Measurements from ENCODE around the gene KRTAP10-11. TPM values are rescaled to one million over a fixed set of nuclear protein-coding genes. Genes with fewer than 3 reads are reported as not detected.
"Not testable (repeated sequence)": the region's sequence is repeated elsewhere in the genome, so short reads cannot be mapped to it uniquely, and the experiment has no call there.

KRTAP10-11 gene
- total and polyA plus RNA-seq, 3 donors from 2014 or later: 0.37 TPM; not detected in 2

DNA sequence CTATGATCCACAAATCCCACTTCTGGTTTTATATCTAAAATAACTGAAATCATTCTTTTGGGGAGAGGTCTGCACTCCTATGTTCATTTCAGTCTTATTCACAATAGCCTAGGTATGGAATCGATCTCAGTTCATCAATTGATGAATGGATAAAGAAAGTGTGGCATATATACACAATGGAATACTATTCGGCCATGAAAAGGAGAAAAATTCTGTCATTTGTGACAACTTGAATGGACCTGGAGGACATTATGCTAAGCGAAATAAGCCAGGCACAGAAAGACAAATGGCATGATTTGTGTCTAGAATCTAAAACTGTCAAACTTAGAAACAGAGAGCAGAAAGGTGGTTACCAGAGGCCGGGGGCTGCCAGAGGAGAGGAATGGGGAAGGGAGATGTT is 39.7 kb upstream of the KRTAP10-11 start:
- Histone ChIP-seq H3K4me1 (no peaks in the 10 kb centered on the region), H3K4me3 (no peak overlapping the region), H3K27ac (no peak overlapping the region), H3K27me3 (no peaks in the 10 kb centered on the region), H3K9me3 (no peaks in the 10 kb centered on the region), H3K36me3 (ENCODE audit: low read depth, missing control alignments) (no peaks in the 10 kb centered on the region)
- intact Hi-C loops (cut with DNase I; ENCODE audit: low total_unique reads): no loop called here
- TF ChIP-seq POLR2A (IDR thresholded peaks at IDR 0.05) (no peak), CTCF (IDR thresholded peaks at IDR 0.05) (no peak)
- DNase-seq: no peak
- 81 to 86% methylated on average over 4 of the region's 4 CpGs for WGBS, 2 donors

GRCh38 chr21:44609193-44609592 is 37.0 kb upstream of the KRTAP10-11 start:
- no peak overlapping the region for H3K4me3 ChIP-seq
- intact Hi-C loops (cut with DNase I; ENCODE audit: low total_unique reads): no loop called here
- H3K9me3 ChIP-seq: no peaks in the 10 kb centered on the region
- TF ChIP-seq CTCF (IDR thresholded peaks at IDR 0.05) (no peak), POLR2A (IDR thresholded peaks at IDR 0.05) (no peak)
- H3K27ac ChIP-seq: no peak overlapping the region
- no peaks in the 10 kb centered on the region for H3K27me3 ChIP-seq
- no peaks in the 10 kb centered on the region for H3K4me1 ChIP-seq
- no peaks in the 10 kb centered on the region for H3K36me3 ChIP-seq (ENCODE audit: low read depth, missing control alignments)
- no peak for DNase-seq

- H3K36me3 ChIP-seq (ENCODE audit: low read depth, missing control alignments); H3K27ac ChIP-seq; H3K27me3 ChIP-seq; H3K9me3 ChIP-seq; H3K4me1 ChIP-seq; DNase-seq; H3K4me3 ChIP-seq; intact Hi-C loops (cut with DNase I; ENCODE audit: low total_unique reads): not testable (repeated sequence)
- WGBS, 2 donors: 91 to 97% methylated on average over 7 of the region's 7 CpGs
Observed at GRCh38 chr21:44610157-44610843, 35.9 kb upstream of the KRTAP10-11 start.

GRCh38 chr21:44611551-44611950 is 34.7 kb upstream of the KRTAP10-11 start:
- intact Hi-C loops (cut with DNase I; ENCODE audit: low total_unique reads): no loop called here
- Histone ChIP-seq H3K27me3 (no peaks in the 10 kb centered on the region), H3K36me3 (ENCODE audit: low read depth, missing control alignments) (no peaks in the 10 kb centered on the region), H3K27ac (no peak overlapping the region), H3K4me1 (no peaks in the 10 kb centered on the region), H3K9me3 (no peaks in the 10 kb centered on the region), H3K4me3 (no peak overlapping the region)
- 88 to 91% methylated on average over 4 of the region's 4 CpGs for WGBS, 2 donors
- TF ChIP-seq CTCF (IDR thresholded peaks at IDR 0.05) (no peak), POLR2A (IDR thresholded peaks at IDR 0.05) (no peak)
- DNase-seq: no peak

- no peaks in the 10 kb centered on the region for H3K27me3 ChIP-seq
- intact Hi-C loops (cut with DNase I; ENCODE audit: low total_unique reads): no loop called here
- H3K36me3 ChIP-seq (ENCODE audit: low read depth, missing control alignments): no peaks in the 10 kb centered on the region
- no peak within 1 kb of the TSS for H3K4me3 ChIP-seq
- TF ChIP-seq POLR2A (IDR thresholded peaks at IDR 0.05) (no peak), CTCF (IDR thresholded peaks at IDR 0.05) (no peak)
- 85% methylated on average over 8 of the region's 8 CpGs; no CpG with 5 or more reads in 1 of the 2 donors for WGBS, 2 donors
- no peaks in the 10 kb centered on the region for H3K9me3 ChIP-seq
- no peaks in the 10 kb centered on the region for H3K4me1 ChIP-seq
- H3K27ac ChIP-seq: no peak within 1 kb of the TSS
- DNase-seq: no peak
Observed at GRCh38 chr21:44612029-44612486, 34.2 kb upstream of the KRTAP10-11 start, which contains the start of gene KRTAP10-8. Gene KRTAP10-8 (plus strand): TSS chr21:44612079. CDS start chr21:44612101, 22 bp downstream.
